Measurements from ENCODE around the gene SPTBN5. TPM values are rescaled to one million over a fixed set of nuclear protein-coding genes. Genes with fewer than 3 reads are reported as not detected.

Gene SPTBN5
- total RNA-seq, 2 experiments from 2014 or later: 0.03 to 0.17 TPM

DNA sequence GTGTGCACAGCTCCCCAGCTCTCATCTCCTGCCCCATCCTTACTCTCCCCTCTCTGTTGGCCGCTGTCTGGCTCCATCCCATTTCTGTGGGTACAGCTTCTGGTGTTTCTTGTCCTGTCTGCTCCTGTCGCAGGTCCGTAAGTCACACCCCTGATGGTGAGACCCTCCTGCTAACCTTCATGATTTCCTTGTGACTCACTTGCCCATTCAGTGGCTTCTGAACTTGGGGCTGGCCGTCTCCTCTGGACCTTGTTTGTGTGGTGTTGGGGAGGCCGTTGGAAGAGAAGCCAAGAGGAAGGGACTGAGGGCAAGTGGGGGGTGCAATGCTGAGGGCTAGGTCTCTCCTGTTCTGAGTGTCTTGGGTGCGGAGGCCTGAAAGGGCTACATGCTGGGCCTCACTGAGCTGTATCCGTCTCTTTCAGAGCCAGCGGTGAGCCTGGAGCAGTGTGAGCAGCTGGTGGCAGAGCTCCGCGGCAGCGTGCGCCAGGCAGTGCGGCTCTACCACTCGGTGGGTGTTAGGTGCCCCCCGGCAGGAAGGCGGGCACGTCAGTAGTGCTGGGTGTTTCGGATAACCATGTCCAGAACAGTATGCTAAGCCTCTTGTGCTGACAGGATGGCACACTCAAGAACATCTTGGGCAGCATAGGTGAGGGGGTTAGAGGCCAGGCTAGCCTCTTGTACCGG, 69.6 kb downstream of the SPTBN5 start:
- no peaks in the 10 kb centered on the region for H3K9me2 ChIP-seq (ENCODE audit: insufficient read depth, low read length)
- no TSS peak for BruUV-seq (replicated peaks)
- POLR2A ChIA-PET: no interaction called here
- no peaks in the 10 kb centered on the region for H4K20me1 ChIP-seq (ENCODE audit: insufficient read depth, low read length)
- H3K79me2 ChIP-seq (ENCODE audit: insufficient read depth, low read depth, low read length): no peaks in the 10 kb centered on the region
- H3K36me3 ChIP-seq (ENCODE audit: insufficient read depth, low read length): no peaks in the 10 kb centered on the region
- no peak overlapping the region for H3K4me2 ChIP-seq (ENCODE audit: low read length)
- H3K9me3 ChIP-seq (ENCODE audit: low read length): no peaks in the 10 kb centered on the region
- no peak for TF ChIP-seq EZH2phosphoT487 (IDR thresholded peaks at IDR 0.05; ENCODE audit: borderline replicate concordance, low read depth, low read length)
- TF ChIP-seq, protein P1, sequence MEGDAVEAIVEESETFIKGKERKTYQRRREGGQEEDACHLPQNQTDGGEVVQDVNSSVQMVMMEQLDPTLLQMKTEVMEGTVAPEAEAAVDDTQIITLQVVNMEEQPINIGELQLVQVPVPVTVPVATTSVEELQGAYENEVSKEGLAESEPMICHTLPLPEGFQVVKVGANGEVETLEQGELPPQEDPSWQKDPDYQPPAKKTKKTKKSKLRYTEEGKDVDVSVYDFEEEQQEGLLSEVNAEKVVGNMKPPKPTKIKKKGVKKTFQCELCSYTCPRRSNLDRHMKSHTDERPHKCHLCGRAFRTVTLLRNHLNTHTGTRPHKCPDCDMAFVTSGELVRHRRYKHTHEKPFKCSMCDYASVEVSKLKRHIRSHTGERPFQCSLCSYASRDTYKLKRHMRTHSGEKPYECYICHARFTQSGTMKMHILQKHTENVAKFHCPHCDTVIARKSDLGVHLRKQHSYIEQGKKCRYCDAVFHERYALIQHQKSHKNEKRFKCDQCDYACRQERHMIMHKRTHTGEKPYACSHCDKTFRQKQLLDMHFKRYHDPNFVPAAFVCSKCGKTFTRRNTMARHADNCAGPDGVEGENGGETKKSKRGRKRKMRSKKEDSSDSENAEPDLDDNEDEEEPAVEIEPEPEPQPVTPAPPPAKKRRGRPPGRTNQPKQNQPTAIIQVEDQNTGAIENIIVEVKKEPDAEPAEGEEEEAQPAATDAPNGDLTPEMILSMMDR (conservative IDR thresholded peaks at IDR 0.05; ENCODE audit: low read length): no peak
- peaks cover 13% of the 10 kb centered on the region for H3K4me1 ChIP-seq (ENCODE audit: insufficient read depth, low read length, poor library complexity, severe bottlenecking)
- intact Hi-C loops (cut with micrococcal nuclease; ENCODE audit: unreplicated experiment): no loop called here
- H2AFZ ChIP-seq (ENCODE audit: low read length): no peak overlapping the region
- no peak overlapping the region for H3K27ac ChIP-seq (ENCODE audit: low read depth, low read length, poor library complexity, severe bottlenecking)
- no peak for DNase-seq (ENCODE audit: low spot score)
- no peak overlapping the region for H3K4me3 ChIP-seq (ENCODE audit: low read depth, low read length, poor library complexity, severe bottlenecking)
- CTCF ChIA-PET (ENCODE audit: unreplicated experiment): no interaction called here

DNA sequence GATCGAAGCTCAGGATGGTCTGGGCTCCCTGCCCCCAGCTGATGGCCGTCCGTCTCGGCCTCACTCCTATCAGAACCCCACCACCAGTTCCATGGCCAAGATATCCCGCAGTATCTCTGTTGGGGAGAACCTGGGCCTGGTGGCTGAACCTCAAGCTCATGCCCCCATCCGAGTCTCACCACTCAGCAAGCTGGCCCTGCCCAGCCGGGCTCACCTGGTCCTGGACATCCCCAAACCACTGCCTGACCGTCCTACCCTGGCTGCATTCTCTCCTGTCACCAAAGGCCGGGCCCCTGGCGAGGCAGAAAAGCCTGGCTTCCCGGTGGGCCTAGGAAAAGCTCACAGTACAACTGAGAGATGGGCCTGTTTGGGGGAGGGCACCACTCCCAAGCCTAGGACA, 70.4 kb downstream of the SPTBN5 start:
- H3K9me3 ChIP-seq (ENCODE audit: low read length): no peaks in the 10 kb centered on the region
- H3K36me3 ChIP-seq (ENCODE audit: insufficient read depth, low read length): no peaks in the 10 kb centered on the region
- no peak overlapping the region for H3K27ac ChIP-seq (ENCODE audit: low read depth, low read length, poor library complexity, severe bottlenecking)
- no peak overlapping the region for H3K4me2 ChIP-seq (ENCODE audit: low read length)
- intact Hi-C loops (cut with micrococcal nuclease; ENCODE audit: unreplicated experiment): no loop called here
- no peaks in the 10 kb centered on the region for H3K9me2 ChIP-seq (ENCODE audit: insufficient read depth, low read length)
- no peak for TF ChIP-seq EZH2phosphoT487 (IDR thresholded peaks at IDR 0.05; ENCODE audit: borderline replicate concordance, low read depth, low read length)
- no peak overlapping the region for H2AFZ ChIP-seq (ENCODE audit: low read length)
- ChIA-PET POLR2A (no interaction called here), CTCF (ENCODE audit: unreplicated experiment) (no interaction called here)
- no peak for DNase-seq (ENCODE audit: low spot score)
- no TSS peak for BruUV-seq (replicated peaks)
- no peaks in the 10 kb centered on the region for H4K20me1 ChIP-seq (ENCODE audit: insufficient read depth, low read length)
- H3K79me2 ChIP-seq (ENCODE audit: insufficient read depth, low read depth, low read length): no peaks in the 10 kb centered on the region
- H3K4me3 ChIP-seq (ENCODE audit: low read depth, low read length, poor library complexity, severe bottlenecking): no peak overlapping the region
- peaks cover 6% of the 10 kb centered on the region for H3K4me1 ChIP-seq (ENCODE audit: insufficient read depth, low read length, poor library complexity, severe bottlenecking)

DNA sequence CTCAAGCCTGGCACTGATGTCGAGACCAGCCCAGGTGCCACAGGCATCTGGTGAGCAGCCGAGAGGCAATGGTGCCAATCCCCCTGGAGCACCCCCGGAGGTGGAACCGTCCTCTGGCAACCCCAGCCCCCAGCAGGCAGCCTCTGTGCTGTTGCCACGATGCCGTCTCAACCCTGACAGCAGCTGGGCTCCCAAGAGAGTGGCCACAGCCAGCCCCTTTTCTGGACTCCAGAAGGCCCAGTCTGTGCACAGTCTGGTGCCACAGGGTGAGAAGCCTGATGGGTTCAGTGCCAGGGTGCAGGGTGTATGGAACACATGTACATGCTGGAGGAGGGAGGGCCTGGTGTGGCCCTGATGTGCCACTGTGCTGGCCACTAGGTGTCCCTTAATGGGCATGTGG, 70.9 kb downstream of the SPTBN5 start:
- Histone ChIP-seq H3K4me2 (ENCODE audit: low read length) (no peak overlapping the region), H3K9me3 (ENCODE audit: low read length) (no peaks in the 10 kb centered on the region), H3K27ac (ENCODE audit: low read depth, low read length, poor library complexity, severe bottlenecking) (no peak overlapping the region), H2AFZ (ENCODE audit: low read length) (no peak overlapping the region), H3K79me2 (ENCODE audit: insufficient read depth, low read depth, low read length) (no peaks in the 10 kb centered on the region), H3K4me1 (ENCODE audit: insufficient read depth, low read length, poor library complexity, severe bottlenecking) (peaks cover 6% of the 10 kb centered on the region), H3K4me3 (ENCODE audit: low read depth, low read length, poor library complexity, severe bottlenecking) (no peak overlapping the region), H3K9me2 (ENCODE audit: insufficient read depth, low read length) (no peaks in the 10 kb centered on the region), H3K36me3 (ENCODE audit: insufficient read depth, low read length) (no peaks in the 10 kb centered on the region), H4K20me1 (ENCODE audit: insufficient read depth, low read length) (no peaks in the 10 kb centered on the region)
- ChIA-PET POLR2A (no interaction called here), CTCF (ENCODE audit: unreplicated experiment) (no interaction called here)
- no peak for TF ChIP-seq EZH2phosphoT487 (IDR thresholded peaks at IDR 0.05; ENCODE audit: borderline replicate concordance, low read depth, low read length)
- TF ChIP-seq, protein P1 (conservative IDR thresholded peaks at IDR 0.05; ENCODE audit: low read length): no peak
- no peak for DNase-seq (ENCODE audit: low spot score)
- no TSS peak for BruUV-seq (replicated peaks)
- intact Hi-C loops (cut with micrococcal nuclease; ENCODE audit: unreplicated experiment): no loop called here
